Kidney (tissue), 14 donors: ENCODE results near the gene LARGE2. TPM values are rescaled to one million over a fixed set of nuclear protein-coding genes. Genes with fewer than 3 reads are reported as not detected.

Source experiments
- DNase-seq, 5 donors: peaks; one replicate each; pipeline ENCODE4 v3.0.0-alpha.2; 2013 to 2020
- FAIRE-seq: peaks from 2 replicates; lab custom pipeline; 2012; peaks lifted over from hg19 to GRCh38; lab: Jason Lieb, UNC
- H3K27ac ChIP-seq, 2 donors: one replicate each; pipeline ENCODE4 v1.7.0; 2013; ENCODE audit warnings: low read depth in 2 of 2, low read length in 2 of 2, inconsistent platforms in 1 of 2
- H3K27me3 ChIP-seq: one replicate; pipeline ENCODE4 v1.7.1; 2013; ENCODE audit warnings: low read length, inconsistent platforms; ENCODE audit not compliant: control insufficient read depth, insufficient read depth
- H3K36me3 ChIP-seq, 3 donors: one replicate each; pipeline versions ENCODE4 v1.7.0 to v1.7.1; 2013; ENCODE audit warnings: low read length in 3 of 3, control low read depth in 1 of 3, inconsistent platforms in 1 of 3; ENCODE audit not compliant: insufficient read depth in 3 of 3, control insufficient read depth in 2 of 3
- H3K4me1 ChIP-seq, 3 donors: one replicate each; pipeline versions ENCODE4 v1.7.0 to v1.7.1; 2013; ENCODE audit warnings: low read length in 3 of 3, inconsistent platforms in 1 of 3, low read depth in 1 of 3; ENCODE audit not compliant: control insufficient read depth in 2 of 3, insufficient read depth in 2 of 3
- H3K4me3 ChIP-seq, 3 donors: one replicate each; pipeline versions ENCODE4 v1.7.0 to v1.8.1; 2013; ENCODE audit warnings: low read length in 3 of 3, control low read depth in 1 of 3, inconsistent platforms in 1 of 3
- H3K9ac ChIP-seq, 3 donors: one replicate each; pipeline versions ENCODE4 v1.7.0 to v1.7.1; 2013; ENCODE audit warnings: low read length in 3 of 3, control low read depth in 1 of 3, inconsistent platforms in 1 of 3
- H3K9me3 ChIP-seq, 3 donors: one replicate each; pipeline versions ENCODE4 v1.7.0 to v1.7.1; 2013; ENCODE audit warnings: low read length in 3 of 3, control low read depth in 1 of 3, inconsistent platforms in 1 of 3; ENCODE audit not compliant: control insufficient read depth in 2 of 3, insufficient read depth in 1 of 3
- CTCF ChIP-seq: IDR thresholded peaks from 3 replicates; pipeline ENCODE4 v1.5.1; 2012; ENCODE audit warnings: mild to moderate bottlenecking, moderate library complexity, borderline replicate concordance; ENCODE audit not compliant: insufficient read depth; ENCODE audit errors: extremely low read depth
- intact Hi-C: fragments of 100-400 bp; cut with DNase I; formaldehyde crosslinking; loops from one replicate; pipeline ENCODE4 v1.11.1; 2022
- polyA plus RNA-seq: library from polyadenylated mRNA; stranded (reverse); fragments of 350-450 nt; fragmentation: Illumina TruSeq; extraction: RNeasy Lipid Tissue Mini Kit (QIAGEN cat#74804); gene quantifications from one replicate; pipeline ENCODE4 v1.2.3, GENCODE V29; 2014; ENCODE audit warnings: low read depth, low replicate concordance; ENCODE audit not compliant: insufficient read depth
- total RNA-seq: library from RNA; stranded (reverse); fragmentation: NEBNext Ultra II Directional; extraction: Animal tissue kit (Norgen Biotek cat#: 25700); gene quantifications from one replicate; pipeline ENCODE4 v1.2.1, GENCODE V29; 2021
- donor health status: control.
- donor health status: control.
- donor health status: control.
- donor health status: control.
- donor health status: control.
- donor health status: DM: yes; HTN: yes; CAD: no.
- donor health status: Normal renal cell carcinoma (clear cell type).

The LARGE2 gene
- total and polyA plus RNA-seq, 2 donors from 2014 or later: 13.1 to 29.8 TPM

DNA sequence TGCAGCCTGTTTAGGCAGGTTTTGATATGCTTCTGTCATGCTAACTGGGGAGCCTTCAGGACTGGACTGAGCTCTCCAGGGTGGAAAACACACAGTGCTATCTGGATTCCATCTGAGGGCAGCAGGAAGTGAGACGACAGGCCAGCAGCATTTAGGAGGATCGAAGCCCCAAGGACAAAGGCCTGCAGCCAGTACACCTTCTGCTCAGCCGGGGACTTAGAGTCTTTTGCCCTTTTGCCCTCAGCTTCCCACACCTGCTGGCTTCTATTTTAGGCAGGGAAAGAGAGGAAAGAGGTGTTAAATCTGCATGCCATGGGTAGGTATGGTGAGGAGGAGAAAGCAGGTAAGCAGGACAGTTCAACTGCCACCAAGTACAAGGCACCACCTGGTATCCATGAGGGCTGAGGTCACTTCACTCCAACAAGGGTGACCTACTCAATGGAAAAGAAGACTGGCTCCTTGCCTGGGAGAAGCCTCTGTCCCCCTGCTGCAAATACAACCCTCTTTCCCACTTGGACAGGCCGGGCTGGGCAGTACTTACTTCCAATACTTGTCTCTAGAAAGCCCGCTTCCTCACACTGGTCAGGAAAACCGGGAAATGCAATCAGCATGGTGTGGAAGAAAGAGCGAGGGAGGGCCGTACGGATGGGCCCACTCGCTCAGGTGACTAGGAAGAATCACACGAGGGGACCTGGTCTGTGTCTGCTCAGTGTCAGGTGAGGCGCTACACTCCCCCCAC lies 12.3 kb downstream of the LARGE2 start:
- peaks cover 0 to 16% (median 10%) of the 10 kb centered on the region in 3 donors for H3K4me1 ChIP-seq
- H3K9ac ChIP-seq: no peak overlapping the region
- H3K4me3 ChIP-seq: no peak overlapping the region
- no peaks in the 10 kb centered on the region for H3K27me3 ChIP-seq
- FAIRE-seq (no peak), DNase-seq (no peak)
- intact Hi-C loops: no loop called here
- no peaks in the 10 kb centered on the region for H3K9me3 ChIP-seq
- H3K27ac ChIP-seq: no peak overlapping the region
- no peak for TF ChIP-seq CTCF
- peaks cover 3 to 22% (median 10%) of the 10 kb centered on the region in 3 donors for H3K36me3 ChIP-seq

DNA sequence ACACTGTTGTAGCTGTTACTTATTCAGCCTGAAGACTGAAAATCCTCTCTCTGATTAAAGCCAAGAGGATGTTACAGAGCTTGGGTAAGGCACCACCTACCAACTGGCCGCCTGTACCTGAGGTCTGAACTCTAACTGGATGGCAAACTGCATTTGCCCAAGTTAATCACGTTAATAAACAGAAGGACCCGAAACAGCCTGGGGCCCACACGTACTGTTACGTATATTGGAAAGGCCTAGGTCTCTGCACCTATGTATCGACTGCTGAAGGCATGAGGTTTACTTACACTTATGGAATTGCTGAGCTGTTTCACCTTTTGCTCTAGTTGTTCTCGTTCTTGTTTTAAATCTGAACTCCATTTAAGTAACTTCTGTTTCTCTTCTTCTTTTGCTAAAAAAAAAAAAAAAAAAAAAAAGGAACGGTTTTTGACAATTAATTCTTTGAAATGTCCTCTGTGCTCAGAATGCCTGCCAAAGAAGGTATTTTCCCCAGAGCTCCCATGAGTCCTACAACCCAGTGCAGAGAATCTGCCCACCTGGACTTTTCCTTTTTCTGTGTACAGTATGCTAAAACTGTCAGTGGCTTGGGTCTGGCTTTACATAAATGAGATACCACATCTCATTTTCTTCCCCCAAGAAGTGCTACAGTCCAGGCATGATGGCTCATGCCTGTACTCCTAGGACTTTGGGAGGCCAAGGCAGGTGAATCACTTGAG lies 13.1 kb downstream of the LARGE2 start:
- Histone ChIP-seq H3K36me3 (peaks cover 3 to 22% (median 10%) of the 10 kb centered on the region in 3 donors), H3K9ac (no peak overlapping the region), H3K4me1 (peaks cover 0 to 10% (median 9%) of the 10 kb centered on the region in 3 donors), H3K27me3 (no peaks in the 10 kb centered on the region), H3K9me3 (no peaks in the 10 kb centered on the region), H3K4me3 (no peak overlapping the region), H3K27ac (no peak overlapping the region)
- DNase-seq (no peak), FAIRE-seq (no peak)
- intact Hi-C loops: no loop called here
- TF ChIP-seq CTCF: no peak

DNA sequence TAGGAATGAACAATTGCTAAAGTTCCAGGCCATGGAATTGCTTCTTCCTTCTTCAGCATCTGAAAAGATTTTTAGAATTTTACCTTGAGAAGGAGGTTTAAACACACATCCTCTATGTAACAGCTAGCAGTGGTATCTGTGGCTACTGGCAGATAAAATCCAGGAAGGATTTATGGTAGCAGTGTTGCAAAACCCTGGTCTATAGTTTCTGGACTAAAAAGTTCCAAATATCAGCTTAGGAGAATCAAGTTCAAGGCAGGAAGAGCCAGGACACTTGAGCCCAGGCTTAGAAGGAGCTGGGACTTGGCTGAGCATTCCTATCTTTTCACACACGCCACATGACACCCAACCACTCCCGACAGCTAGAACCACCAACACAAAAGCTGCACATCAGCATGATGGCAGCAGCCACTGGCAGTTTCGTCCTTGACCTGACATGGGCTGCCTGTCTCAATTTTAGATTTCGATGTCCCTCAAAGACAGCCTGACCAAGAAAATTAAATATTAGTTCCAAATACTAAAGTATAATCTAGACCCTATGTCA lies 14.1 kb downstream of the LARGE2 start:
- no peaks in the 10 kb centered on the region for H3K27me3 ChIP-seq
- TF ChIP-seq CTCF: no peak
- no peak for DNase-seq
- FAIRE-seq: no peak
- H3K4me3 ChIP-seq: no peak overlapping the region
- peaks cover 0 to 12% (median 8%) of the 10 kb centered on the region in 3 donors for H3K4me1 ChIP-seq
- no peak overlapping the region for H3K9ac ChIP-seq
- no peak overlapping the region for H3K27ac ChIP-seq
- H3K9me3 ChIP-seq: no peaks in the 10 kb centered on the region
- intact Hi-C loops: no loop called here
- peaks cover 3 to 22% (median 10%) of the 10 kb centered on the region in 3 donors for H3K36me3 ChIP-seq
